ENCODE results near the gene FGF4.

FGF4 gene

GRCh38 chr11:69775163-69775755, at the start of gene FGF4:
Gene FGF4, minus strand, starts transcription at chr11:69775341. Its CDS starts 257 bp downstream, at chr11:69775084.
- no peak for DNase-seq (ENCODE audit: low read depth, low spot score)
- ChIA-PET POLR2A (no interaction called here), CTCF (no interaction called here)
- no peak within 1 kb of the TSS for H3K4me3 ChIP-seq (ENCODE audit: low read depth, low read length)
- no peak for TF ChIP-seq CTCF (IDR thresholded peaks at IDR 0.05; ENCODE audit: insufficient read depth, low read length, missing control alignments)

- DNase-seq (ENCODE audit: low read depth, low spot score): no peak
- ChIA-PET POLR2A (no interaction called here), CTCF (no interaction called here)
- H3K4me3 ChIP-seq (ENCODE audit: low read depth, low read length): no peak overlapping the region
- no peak for TF ChIP-seq CTCF (IDR thresholded peaks at IDR 0.05; ENCODE audit: insufficient read depth, low read length, missing control alignments)
These were observed 48.6 kb upstream of the FGF4 start for GRCh38 chr11:69823641-69824265.

- no peak for TF ChIP-seq CTCF (IDR thresholded peaks at IDR 0.05; ENCODE audit: insufficient read depth, low read length, missing control alignments)
- H3K4me3 ChIP-seq (ENCODE audit: low read depth, low read length): no peak overlapping the region
- ChIA-PET CTCF (no interaction called here), POLR2A (no interaction called here)
- DNase-seq (ENCODE audit: low read depth, low spot score): no peak
These were observed 47.7 kb upstream of the FGF4 start for GRCh38 chr11:69822676-69823494.

- POLR2A ChIA-PET: no interaction called here
- TF ChIP-seq CTCF (IDR thresholded peaks at IDR 0.05; ENCODE audit: insufficient read depth, low read length, missing control alignments): no peak
- DNase-seq (ENCODE audit: low read depth, low spot score): no peak
- CTCF ChIA-PET: no interaction called here
- H3K4me3 ChIP-seq (ENCODE audit: low read depth, low read length): no peak overlapping the region
These were observed 46.4 kb upstream of the FGF4 start for GRCh38 chr11:69821511-69822040.

GRCh38 chr11:69820441-69820840, 45.3 kb upstream of the FGF4 start:
- no peak for TF ChIP-seq CTCF (IDR thresholded peaks at IDR 0.05; ENCODE audit: insufficient read depth, low read length, missing control alignments)
- CTCF ChIA-PET: no interaction called here
- POLR2A ChIA-PET: interaction anchor here (0.6 kb wide), 1 partner anchor 61 kb away, joined by 4 read pairs; no protein-coding TSS in a partner anchor
- H3K4me3 ChIP-seq (ENCODE audit: low read depth, low read length): no peak overlapping the region
- no peak for DNase-seq (ENCODE audit: low read depth, low spot score)

GRCh38 chr11:69819541-69820070, 44.5 kb upstream of the FGF4 start:
- POLR2A ChIA-PET: no interaction called here
- no peak for TF ChIP-seq CTCF (IDR thresholded peaks at IDR 0.05; ENCODE audit: insufficient read depth, low read length, missing control alignments)
- H3K4me3 ChIP-seq (ENCODE audit: low read depth, low read length): no peak overlapping the region
- CTCF ChIA-PET: no interaction called here
- no peak for DNase-seq (ENCODE audit: low read depth, low spot score)

Data from AG04449 (cell line).